NCI-H524 (cell line): ENCODE data around the gene MEGF9.
"Not testable (repeated sequence)": the region's sequence is repeated elsewhere in the genome, so short reads cannot be mapped to it uniquely, and the experiment has no call there.

Experiments used
- DNase-seq, 2 experiments: peaks; one replicate each; lab custom pipeline; 2025; lab: John Stamatoyannopoulos, UW

Gene MEGF9

DNA sequence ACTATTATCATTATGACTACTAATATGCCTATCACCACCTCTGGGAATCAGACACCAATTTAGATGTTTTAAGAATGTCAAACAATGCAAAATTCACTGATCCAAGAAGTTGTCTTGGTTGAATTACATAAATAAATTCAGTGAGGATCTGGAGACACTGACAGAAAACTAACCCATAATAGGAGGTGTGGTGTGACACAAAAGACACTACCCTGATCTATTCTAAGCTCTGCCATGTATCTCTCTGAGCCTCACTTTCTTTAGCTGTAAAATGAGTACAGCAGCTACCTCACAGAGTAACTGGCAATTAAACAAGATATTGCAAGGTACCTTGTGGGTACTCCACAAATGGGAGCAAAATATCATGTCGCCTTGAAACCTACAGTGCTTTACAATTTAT is 141.8 kb downstream of the MEGF9 start:
- no peak for DNase-seq

DNA sequence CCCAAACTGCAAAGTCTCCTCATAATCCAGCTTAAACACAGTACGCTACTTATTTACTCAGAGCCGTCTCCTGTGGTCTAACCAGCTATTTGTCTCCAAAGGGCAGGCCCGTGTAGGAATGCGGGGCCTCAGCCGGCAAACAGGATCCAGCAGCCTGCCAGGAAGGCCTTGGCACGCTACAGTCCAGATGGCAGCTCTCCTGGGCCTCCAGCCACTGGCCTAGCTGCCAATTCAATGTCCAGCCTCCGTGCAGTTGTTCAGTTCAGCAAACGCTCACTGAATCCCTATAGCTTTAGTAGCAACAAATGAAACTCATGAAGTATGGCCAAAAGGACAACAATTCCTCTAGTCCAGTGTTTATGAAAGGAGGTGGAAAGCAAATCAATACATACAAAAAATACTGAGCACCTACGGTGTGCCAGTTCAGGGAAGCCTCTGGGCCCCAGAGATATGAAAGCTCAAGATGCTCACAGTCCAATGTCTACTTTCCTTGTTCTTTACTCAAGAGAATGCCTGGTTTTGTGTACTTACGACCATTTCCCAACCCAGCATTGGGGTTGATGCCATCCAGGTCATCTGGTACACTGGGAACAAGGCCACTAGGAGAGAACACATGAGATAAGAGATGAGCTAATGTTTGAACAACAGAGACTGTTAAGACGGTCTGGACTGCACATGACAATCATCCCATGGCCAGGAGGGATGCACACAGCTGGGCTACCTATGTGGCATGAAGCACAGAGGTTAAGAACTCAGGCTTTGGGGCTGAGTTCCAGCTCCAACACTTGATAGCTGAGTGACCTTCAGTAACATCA is 142.6 kb downstream of the MEGF9 start:
- no peak for DNase-seq

DNA sequence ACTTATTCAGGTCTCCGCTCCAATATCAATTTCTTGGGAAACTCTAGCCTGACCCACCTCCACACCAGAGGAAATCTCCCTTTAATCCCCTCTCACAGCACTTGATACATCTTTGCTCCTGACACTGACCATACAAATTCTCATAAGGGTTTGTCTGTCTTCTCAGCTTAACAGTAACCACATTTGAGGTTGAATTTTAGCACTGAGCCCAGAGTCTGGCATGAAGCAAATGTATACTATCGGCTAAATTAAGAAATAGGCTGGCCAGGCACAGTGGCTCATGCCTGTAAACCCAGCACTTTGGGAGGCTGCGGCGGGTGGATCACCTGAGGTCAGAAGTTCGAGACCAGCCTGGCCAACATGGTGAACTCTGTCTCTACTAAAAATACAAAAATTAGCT is 144.0 kb downstream of the MEGF9 start:
- no peak for DNase-seq

DNA sequence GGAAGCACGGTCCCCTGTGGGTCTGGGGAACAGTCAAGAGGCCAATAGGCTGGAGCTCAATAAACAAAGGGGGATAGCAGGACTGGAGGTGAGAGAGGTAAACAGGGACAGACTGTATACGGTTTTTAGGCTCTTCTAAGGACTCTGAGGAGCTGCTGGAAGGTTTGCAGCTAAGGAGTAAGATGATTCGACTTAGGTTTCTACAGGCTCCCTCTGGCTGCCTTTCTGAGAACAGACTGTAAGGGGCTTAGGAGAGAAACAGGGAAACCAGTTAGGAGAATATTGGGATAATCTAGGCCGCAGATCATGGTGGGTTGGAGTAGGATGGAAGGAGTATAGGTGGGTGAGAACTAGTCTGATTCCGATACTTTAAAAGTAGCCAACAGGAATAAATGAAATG is 144.7 kb downstream of the MEGF9 start:
- no peak for DNase-seq

DNA sequence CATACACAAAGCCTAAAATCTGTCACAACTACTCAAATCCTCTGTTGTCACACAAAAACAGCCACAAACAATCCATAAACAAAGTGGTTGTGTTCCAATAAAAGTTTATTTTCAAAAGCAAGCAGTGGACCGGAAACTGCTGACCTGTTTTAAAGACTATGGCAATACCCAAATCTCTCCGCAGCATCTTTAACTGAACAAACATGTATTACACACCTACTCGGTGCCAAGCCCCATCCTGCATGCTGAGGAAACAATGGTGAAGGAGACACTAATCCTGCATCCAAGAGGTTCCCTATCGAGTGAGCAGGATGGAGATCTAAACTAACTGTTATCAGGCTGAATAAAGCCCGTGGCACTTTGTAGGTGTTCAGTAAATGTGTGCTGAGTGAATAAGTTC is 145.5 kb downstream of the MEGF9 start:
- DNase-seq, result no peak

DNA sequence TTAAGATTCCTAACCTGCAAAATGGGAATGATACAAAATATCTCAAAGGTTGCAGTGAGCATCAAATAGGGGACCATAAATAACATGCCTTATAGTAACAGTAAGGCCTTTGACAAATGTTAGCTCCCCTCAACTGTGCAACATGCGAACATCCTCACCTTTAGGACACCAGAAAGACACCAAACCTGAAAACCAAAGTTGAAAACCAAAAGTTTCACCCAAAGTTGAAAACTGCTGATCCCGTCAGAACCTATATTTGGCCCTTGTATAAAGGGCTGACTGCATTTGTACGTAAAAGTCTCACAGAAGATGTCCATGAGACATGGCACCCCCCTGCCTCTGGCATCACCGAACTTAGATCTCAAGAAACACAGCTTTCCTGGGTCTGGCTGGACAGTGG is 146.4 kb downstream of the MEGF9 start:
- DNase-seq, result no peak

- no peak for DNase-seq
Measured at GRCh38 chr9:120567081-120567480, 147.2 kb downstream of the MEGF9 start.

- DNase-seq, result no peak
Measured at GRCh38 chr9:120564589-120564988, 149.7 kb downstream of the MEGF9 start.

DNA sequence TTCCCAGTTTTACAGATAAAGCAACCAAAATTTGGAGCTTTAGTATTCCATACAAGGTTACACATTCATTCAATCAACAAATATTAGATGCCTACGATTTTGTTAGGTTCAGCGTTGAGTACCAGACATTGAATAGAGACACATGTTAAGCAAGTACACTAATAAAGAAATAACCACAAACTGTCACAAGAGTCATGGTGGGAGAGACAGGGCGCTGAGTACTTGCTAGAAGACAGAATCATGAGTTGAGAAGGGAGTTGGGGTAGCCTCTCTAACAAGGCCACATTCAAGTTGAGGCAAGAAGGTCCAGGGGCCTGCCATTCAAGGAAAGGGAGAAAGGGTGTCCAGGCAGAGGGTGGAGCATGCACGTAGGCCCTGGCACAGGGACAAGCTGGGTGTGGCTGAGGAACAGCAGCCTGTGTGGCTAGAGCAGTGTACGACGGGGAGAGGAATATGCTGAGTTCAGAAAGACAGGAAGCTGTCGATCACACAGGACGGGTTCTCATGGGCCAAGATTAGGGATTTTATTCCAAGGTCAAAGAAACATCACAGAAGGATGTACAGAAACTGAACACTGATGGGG is 151.3 kb downstream of the MEGF9 start:
- DNase-seq, result no peak

DNA sequence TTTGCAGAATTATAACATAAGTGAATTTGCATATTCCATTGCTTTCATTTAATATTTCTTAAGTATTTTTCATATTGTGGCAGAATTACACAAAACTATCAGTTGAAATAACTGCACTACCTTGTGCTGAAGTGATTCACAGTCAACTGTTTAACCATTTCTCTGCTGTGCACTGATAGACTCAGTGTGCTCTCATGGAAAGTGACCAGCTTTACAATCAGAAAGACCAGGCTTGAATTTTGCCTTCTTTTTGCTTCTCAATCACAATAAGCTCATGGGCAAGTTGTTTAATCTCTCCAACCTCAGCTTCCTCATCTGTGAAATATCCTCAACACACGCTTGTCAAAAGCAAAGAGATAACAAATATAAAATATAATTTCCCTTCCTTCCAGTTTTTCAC is 152.6 kb downstream of the MEGF9 start:
- DNase-seq, result no peak

GRCh38 chr9:120559546-120559945 is 154.7 kb downstream of the MEGF9 start:
- no peak for DNase-seq

DNA sequence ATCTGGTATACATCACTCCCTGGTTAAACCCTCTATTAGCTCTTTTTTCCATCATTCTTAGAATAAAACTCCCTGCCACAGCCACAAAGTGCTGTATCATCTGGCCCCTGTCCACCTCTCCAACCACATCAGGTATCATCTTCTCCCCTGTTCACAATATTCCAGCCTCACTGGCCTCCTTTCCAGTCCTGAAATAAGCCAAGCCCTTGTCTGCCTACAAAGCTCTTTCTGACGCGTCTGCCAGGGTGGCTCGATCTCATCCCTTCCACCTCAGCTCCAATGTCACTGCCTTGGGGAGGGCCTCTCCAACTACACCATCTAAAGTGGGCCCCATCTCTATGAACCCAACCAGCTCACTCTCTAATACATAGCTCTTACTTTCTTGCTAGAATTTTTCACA is 155.8 kb downstream of the MEGF9 start:
- no peak for DNase-seq

- no peak for DNase-seq
Measured at GRCh38 chr9:120557205-120557604, 157.1 kb downstream of the MEGF9 start.

GRCh38 chr9:120556775-120557174 is 157.5 kb downstream of the MEGF9 start:
- DNase-seq, result no peak

DNA sequence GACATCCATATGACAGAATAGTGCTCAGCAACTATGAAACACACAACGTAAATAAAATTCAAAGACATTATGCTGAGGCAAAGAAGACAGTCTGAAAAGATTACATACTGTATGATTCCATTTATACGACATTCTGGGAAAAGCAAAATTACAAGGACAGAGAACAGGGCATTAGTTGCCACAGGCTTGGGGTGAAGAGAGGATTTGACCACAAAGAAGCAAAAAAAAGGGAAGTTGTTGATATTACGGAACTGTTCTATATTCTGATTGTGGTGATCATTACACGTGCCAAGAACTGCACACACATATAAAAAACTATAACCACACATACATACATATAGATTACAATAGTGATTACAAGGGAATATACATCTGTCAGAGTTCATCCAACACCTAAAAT is 158.4 kb downstream of the MEGF9 start:
- no peak for DNase-seq

GRCh38 chr9:120552210-120552704 is 162.0 kb downstream of the MEGF9 start:
- not testable (repeated sequence) for DNase-seq
